Left colon (tissue), 2 donors: ENCODE results near the gene DENND1A. TPM values are rescaled to one million over a fixed set of nuclear protein-coding genes. Genes with fewer than 3 reads are reported as not detected.

Experiments
- ATAC-seq: fragments of 200-7000 bp; cut with Tn5 transposase; one replicate; pipeline ENCODE4 v1.9.1; 2020; ENCODE audit warnings: mild to moderate bottlenecking, moderate library complexity
- DNase-seq, 2 donors: peaks; one replicate each; pipeline ENCODE4 v3.0.0-alpha.2; 2020
- intact Hi-C, 2 donors: fragments of 100-400 bp; cut with DNase I in 1 of 2; cut with micrococcal nuclease in 1 of 2; formaldehyde crosslinking; loops; one replicate each; pipeline versions ENCODE4 v1.11.2 to v1.14.0; 2022; cut with DNase I, micrococcal nuclease
- total RNA-seq, 2 donors: library from RNA; stranded (reverse); fragmentation: NEBNext Ultra II Directional; extraction: Animal tissue kit (Norgen Biotek cat#: 25700); gene quantifications; one replicate each; pipeline ENCODE4 v1.2.1, GENCODE V29; 2021
- donor health status: DM: no; HTN: no; CAD: no.
- donor health status: DM: yes; HTN: yes; CAD: no.

Gene DENND1A
- total RNA-seq, 2 donors from 2014 or later = 28.8 to 36.8 TPM

- ATAC-seq = peak; percentile 73
- intact Hi-C loops = loop anchor here in 1 of 2 donors (5.0 to 10.0 kb wide), 2 partner anchors 37 to 265 kb away; no protein-coding TSS in a partner anchor
- DNase-seq = peak in 1 of 2 donors; percentile 55
These were observed 580.0 kb downstream of the DENND1A start for GRCh38 chr9:123349691-123350480.

- intact Hi-C loops = loop anchor here in 1 of 2 donors (10.0 kb wide), 1 partner anchor 264 kb away; no protein-coding TSS in a partner anchor
- DNase-seq = no peak
- ATAC-seq = no peak
These were observed 580.9 kb downstream of the DENND1A start for GRCh38 chr9:123349033-123349432.

DNA sequence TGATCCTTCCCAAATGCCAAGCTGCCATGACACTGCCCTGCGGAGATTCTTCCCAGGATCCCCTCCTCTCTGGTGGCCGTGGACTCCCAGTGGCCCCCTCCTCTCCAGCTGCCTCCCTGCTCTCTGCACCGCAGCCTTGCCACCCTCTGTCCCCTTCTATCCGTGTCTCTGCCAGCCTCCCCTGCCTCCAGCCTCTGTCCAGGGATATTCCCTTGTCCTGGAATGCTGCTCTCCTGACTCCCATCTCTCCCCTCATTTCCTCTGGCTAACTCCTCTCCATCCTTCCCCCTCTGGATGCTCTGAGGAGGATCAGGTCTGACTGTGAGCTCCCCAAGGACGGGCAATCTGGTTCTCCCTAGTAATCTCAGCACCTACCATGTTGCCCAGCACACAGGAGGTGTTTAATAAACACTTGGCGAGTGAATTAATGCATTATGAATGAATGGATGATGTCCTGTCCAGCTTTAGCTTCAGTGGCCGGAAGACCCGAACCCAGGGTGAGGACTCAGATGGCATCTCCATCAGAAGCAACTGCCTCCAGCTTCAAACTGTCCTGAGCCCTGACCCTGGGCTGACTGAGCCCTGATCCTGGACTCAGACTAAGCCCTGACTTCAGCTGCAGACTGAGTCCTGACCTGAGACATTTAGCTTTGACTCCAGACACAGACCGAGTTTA lies 581.5 kb downstream of the DENND1A start:
- DNase-seq = no peak
- no peak for ATAC-seq
- intact Hi-C loops = loop anchor here in 1 of 2 donors (10.0 kb wide), 1 partner anchor 264 kb away; no protein-coding TSS in a partner anchor

GRCh38 chr9:123347289-123348060 lies 582.5 kb downstream of the DENND1A start:
- DNase-seq (no peak), ATAC-seq (no peak)
- intact Hi-C loops = loop anchor here in 1 of 2 donors (10.0 kb wide), 1 partner anchor 263 kb away; no protein-coding TSS in a partner anchor

GRCh38 chr9:123346826-123347225 lies 583.1 kb downstream of the DENND1A start:
- intact Hi-C loops = loop anchor here in 1 of 2 donors (10.0 kb wide), 1 partner anchor 262 kb away; no protein-coding TSS in a partner anchor
- ATAC-seq = no peak
- DNase-seq = no peak

DNA sequence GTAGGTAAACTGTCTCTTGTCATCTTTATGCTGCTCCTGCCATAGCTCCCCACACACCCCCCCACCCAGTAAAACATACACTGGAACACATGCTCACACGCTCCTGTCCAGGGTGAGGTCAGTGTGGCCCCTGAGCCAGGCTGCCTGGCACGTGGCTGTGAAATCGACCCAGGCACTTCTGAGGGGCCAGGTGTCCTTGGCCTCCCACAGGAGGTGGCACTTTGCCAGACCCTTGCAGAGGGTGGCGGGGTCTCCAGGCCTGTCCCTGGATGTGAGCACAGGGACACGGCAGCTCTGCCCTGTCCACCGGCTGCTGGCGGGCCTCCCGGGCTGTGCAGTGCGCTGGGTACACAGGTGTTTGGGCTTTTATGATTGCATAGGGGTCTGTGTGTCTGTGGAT lies 583.9 kb downstream of the DENND1A start:
- DNase-seq (no peak), ATAC-seq (no peak)
- intact Hi-C loops = loop anchor here in 1 of 2 donors (10.0 kb wide), 1 partner anchor 261 kb away; no protein-coding TSS in a partner anchor

DNA sequence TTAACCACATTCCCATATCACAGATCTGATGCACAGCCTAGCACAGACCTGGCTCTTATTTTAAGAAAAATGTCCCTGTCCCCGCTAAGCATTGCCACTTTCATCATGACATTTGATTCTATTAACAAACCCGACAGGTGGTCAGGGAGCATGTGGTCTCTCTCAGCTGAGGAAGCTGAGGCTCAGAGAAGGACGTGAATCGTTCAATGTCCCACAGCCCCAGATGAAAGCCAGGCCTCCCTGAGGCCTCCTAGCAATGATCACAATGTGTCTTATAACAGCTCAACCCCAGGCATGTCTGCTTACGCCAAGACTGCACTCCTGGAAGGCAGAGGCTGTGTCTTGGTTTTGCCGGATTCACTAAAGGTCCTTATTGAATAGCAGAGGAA lies 584.4 kb downstream of the DENND1A start:
- ATAC-seq = no peak
- intact Hi-C loops = loop anchor here in 1 of 2 donors (10.0 kb wide), 1 partner anchor 261 kb away; no protein-coding TSS in a partner anchor
- no peak for DNase-seq

GRCh38 chr9:123344192-123344949 lies 585.6 kb downstream of the DENND1A start:
- intact Hi-C loops = loop anchor here in 1 of 2 donors (10.0 kb wide), 1 partner anchor 260 kb away; no protein-coding TSS in a partner anchor
- no peak for ATAC-seq
- DNase-seq = no peak

GRCh38 chr9:123343443-123344191 lies 586.3 kb downstream of the DENND1A start:
- DNase-seq (no peak), ATAC-seq (no peak)
- intact Hi-C loops = loop anchor here in 1 of 2 donors (10.0 kb wide), 1 partner anchor 259 kb away; no protein-coding TSS in a partner anchor

DNA sequence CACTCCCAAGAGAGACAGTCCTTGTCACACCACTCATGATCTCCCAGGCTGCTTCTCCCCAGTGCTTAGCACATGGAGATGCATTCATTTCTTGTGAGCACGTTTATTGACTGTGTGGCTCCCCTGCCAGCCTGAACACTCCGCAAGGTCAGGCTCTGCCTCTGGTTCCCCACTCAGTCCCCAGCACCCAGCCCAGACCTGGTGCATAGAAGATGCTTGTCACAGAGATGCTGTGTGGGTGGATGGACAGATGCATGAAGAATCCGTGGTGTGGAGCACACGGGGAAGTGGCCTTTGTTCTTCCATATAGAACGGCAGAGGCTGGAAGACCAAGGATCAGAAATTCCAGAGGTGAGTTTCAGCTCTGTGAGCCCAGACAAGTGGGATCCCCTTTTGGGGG lies 587.7 kb downstream of the DENND1A start:
- no peak for ATAC-seq
- no peak for DNase-seq
- intact Hi-C loops = loop anchor here in 1 of 2 donors (10.0 kb wide), 1 partner anchor 257 kb away; no protein-coding TSS in a partner anchor

DNA sequence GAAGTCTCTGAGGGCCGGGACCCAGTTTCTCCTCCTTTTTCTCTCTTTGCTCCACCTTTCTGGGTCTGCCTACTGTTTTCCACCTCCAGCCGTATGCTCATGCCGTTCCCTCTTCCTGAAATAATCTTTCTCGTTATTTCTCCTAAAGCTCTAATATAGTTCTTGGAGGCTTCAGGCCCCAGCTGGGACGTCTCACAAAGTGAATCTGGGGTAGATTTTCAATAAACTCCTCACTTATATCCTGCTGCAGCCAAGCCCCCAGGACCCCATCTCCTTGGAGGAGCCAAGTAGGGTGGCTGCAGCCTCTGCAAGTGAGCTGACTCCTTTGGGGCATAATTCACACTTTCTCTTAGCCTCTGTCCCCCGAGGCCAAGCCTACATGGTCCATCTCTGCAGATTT lies 588.1 kb downstream of the DENND1A start:
- intact Hi-C loops = loop anchor here in 1 of 2 donors (10.0 kb wide), 1 partner anchor 257 kb away; no protein-coding TSS in a partner anchor
- no peak for DNase-seq
- no peak for ATAC-seq

DNA sequence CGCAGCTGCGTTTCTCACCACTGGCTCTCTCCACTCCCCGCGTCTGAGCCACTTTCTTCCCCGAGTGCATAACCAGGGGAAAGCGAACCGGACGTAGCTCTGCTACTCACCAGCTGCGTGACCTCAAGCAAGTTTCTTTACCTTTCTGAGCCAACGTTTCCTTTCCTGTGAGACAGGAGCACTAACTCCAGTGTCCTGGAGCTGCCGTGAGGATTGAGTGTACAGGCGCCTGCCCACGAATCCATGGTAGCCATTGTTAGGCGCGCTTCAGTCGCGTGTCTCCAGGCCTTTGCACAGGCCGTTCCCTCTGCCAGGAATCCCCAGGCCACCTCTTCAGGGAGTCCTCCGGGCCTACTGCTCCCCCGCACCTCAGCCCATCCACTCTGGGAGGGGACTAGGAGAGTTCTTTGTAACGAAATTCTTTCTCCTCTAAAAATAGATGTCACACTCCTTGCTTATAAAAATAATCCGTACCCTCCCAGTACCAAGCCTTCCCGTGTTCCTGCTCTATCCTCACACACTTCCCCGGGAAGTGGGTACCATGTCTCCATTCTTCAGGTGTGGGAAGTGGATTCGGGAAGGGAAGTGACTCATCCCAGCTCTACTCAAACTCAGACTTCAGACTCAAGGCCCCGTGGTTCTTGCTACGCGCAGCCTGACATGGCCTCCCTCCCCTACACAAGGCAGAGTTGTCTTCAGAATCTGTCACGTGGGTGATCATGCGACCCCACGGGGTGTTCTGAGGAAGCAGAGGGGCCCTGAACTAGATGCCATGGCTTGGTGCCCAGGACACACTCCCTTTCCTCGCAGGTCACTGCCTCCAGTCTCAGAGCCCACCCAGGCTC lies 590.0 kb downstream of the DENND1A start:
- ATAC-seq (peak; percentile 34), DNase-seq (peak in 1 of 2 donors; percentile 39)
- intact Hi-C loops = loop anchor here in 1 of 2 donors (10.0 kb wide), 1 partner anchor 255 kb away; no protein-coding TSS in a partner anchor

GRCh38 chr9:123338710-123339665 lies 590.9 kb downstream of the DENND1A start:
- ATAC-seq (peak; percentile 54), DNase-seq (peak in 1 of 2 donors; percentile 45)
- intact Hi-C loops = no loop called here

GRCh38 chr9:123337971-123338370 lies 592.0 kb downstream of the DENND1A start:
- DNase-seq = no peak
- ATAC-seq = no peak
- intact Hi-C loops = no loop called here

DNA sequence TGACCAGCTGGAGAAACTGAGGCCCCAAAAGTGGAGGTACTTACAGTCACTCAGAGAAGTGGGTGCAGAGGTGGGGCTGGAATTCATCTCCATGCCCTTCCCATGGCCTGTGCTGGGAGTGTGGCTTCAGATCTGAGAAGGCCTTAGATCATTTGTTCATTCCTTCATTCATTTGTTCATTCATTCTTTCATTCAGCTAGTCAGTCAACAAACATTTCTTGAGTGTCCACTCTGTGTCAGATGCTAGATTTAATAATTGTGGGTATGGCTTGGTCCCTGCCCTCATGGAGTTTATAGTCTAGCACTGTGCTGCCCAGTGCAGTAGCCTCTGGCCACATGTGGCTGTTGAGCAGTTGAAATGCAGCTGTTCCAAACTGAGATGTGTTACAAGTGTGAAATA lies 593.0 kb downstream of the DENND1A start:
- ATAC-seq (no peak), DNase-seq (no peak)
- intact Hi-C loops = no loop called here
